HG03521 (cell line): ENCODE measurements around the gene MAP7.
"Not testable (repeated sequence)": the region's sequence is repeated elsewhere in the genome, so short reads cannot be mapped to it uniquely, and the experiment has no call there.

Experiments used
- ATAC-seq: cut with Tn5 transposase; IDR thresholded peaks from one replicate; pipeline ENCODE4 v1.9.1; 2021; ENCODE audit warnings: mild to moderate bottlenecking, moderate library complexity; ENCODE audit not compliant: unreplicated experiment

MAP7 gene

GRCh38 chr6:136510299-136510698, 39.9 kb downstream of the MAP7 start:
- no peak for ATAC-seq

- ATAC-seq: no peak
Measured at GRCh38 chr6:136508725-136509392, 41.4 kb downstream of the MAP7 start.

GRCh38 chr6:136506124-136506799, 44.0 kb downstream of the MAP7 start:
- no peak for ATAC-seq

GRCh38 chr6:136503303-136504029, 46.8 kb downstream of the MAP7 start:
- ATAC-seq: no peak

GRCh38 chr6:136502786-136503185, 47.4 kb downstream of the MAP7 start:
- ATAC-seq: no peak

- no peak for ATAC-seq
Measured at GRCh38 chr6:136501514-136501913, 48.7 kb downstream of the MAP7 start.

GRCh38 chr6:136501096-136501495, 49.1 kb downstream of the MAP7 start:
- ATAC-seq: no peak

GRCh38 chr6:136500414-136500813, 49.8 kb downstream of the MAP7 start:
- no peak for ATAC-seq

- no peak for ATAC-seq
Measured at GRCh38 chr6:136499370-136499769, 50.9 kb downstream of the MAP7 start.

GRCh38 chr6:136496449-136496848, 53.8 kb downstream of the MAP7 start:
- not testable (repeated sequence) for ATAC-seq

GRCh38 chr6:136494710-136495109, 55.5 kb downstream of the MAP7 start:
- ATAC-seq: no peak

- no peak for ATAC-seq
Measured at GRCh38 chr6:136494059-136494458, 56.2 kb downstream of the MAP7 start.

- ATAC-seq: no peak
Measured at GRCh38 chr6:136492409-136492808, 57.8 kb downstream of the MAP7 start.

- ATAC-seq: no peak
Measured at GRCh38 chr6:136491754-136492153, 58.5 kb downstream of the MAP7 start.

- ATAC-seq: no peak
Measured at GRCh38 chr6:136491251-136491650, 59.0 kb downstream of the MAP7 start.

- ATAC-seq: not testable (repeated sequence)
Measured at GRCh38 chr6:136489689-136490033, 60.6 kb downstream of the MAP7 start.

- no peak for ATAC-seq
Measured at GRCh38 chr6:136487759-136488425, 62.3 kb downstream of the MAP7 start.

- no peak for ATAC-seq
Measured at GRCh38 chr6:136486357-136486756, 63.9 kb downstream of the MAP7 start.

GRCh38 chr6:136483906-136484305, 66.3 kb downstream of the MAP7 start:
- ATAC-seq: no peak

- ATAC-seq: not testable (repeated sequence)
Measured at GRCh38 chr6:136483005-136483404, 67.2 kb downstream of the MAP7 start.

- ATAC-seq: no peak
Measured at GRCh38 chr6:136477548-136477947, 72.7 kb downstream of the MAP7 start.

GRCh38 chr6:136475686-136476085, 74.5 kb downstream of the MAP7 start:
- ATAC-seq: no peak
